Keratinocyte (primary cell): ENCODE data around the gene FRYL. TPM values are rescaled to one million over a fixed set of nuclear protein-coding genes. Genes with fewer than 3 reads are reported as not detected.

Source experiments
- DNase-seq: peaks from one replicate; pipeline ENCODE4 v3.0.0-alpha.2; 2011; ENCODE audit warnings: low read depth, missing footprints, low spot score
- FAIRE-seq: peaks from 2 replicates; lab custom pipeline; 2011; peaks lifted over from hg19 to GRCh38; lab: Jason Lieb, UNC
- H2AFZ ChIP-seq: 2 replicates; pipeline ENCODE4 v1.6.0; 2012; ENCODE audit warnings: low read length, control low read depth, inconsistent platforms; ENCODE audit not compliant: control insufficient read depth
- H3K27ac ChIP-seq: 2 replicates; pipeline ENCODE4 v1.5.1; 2011; ENCODE audit warnings: low read length; ENCODE audit not compliant: control insufficient read depth, insufficient read depth
- H3K27me3 ChIP-seq: 3 replicates; pipeline ENCODE4 v1.6.0; 2011; ENCODE audit warnings: low read length; ENCODE audit not compliant: control insufficient read depth, insufficient read depth; ENCODE audit errors: extremely low read depth
- H3K36me3 ChIP-seq, 2 experiments: 2 replicates in 1 of 2; 3 replicates in 1 of 2; pipeline ENCODE4 v1.5.1; 2011; ENCODE audit warnings: low read length in 2 of 2, mild to moderate bottlenecking in 1 of 2; ENCODE audit not compliant: control insufficient read depth in 2 of 2, insufficient read depth in 2 of 2; ENCODE audit errors: extremely low read depth in 1 of 2
- H3K4me1 ChIP-seq: 3 replicates; pipeline ENCODE4 v1.5.1; 2011; ENCODE audit warnings: low read length; ENCODE audit not compliant: control insufficient read depth, insufficient read depth; ENCODE audit errors: extremely low read depth
- H3K4me2 ChIP-seq: 3 replicates; pipeline ENCODE4 v1.6.0; 2011; ENCODE audit warnings: low read depth, low read length; ENCODE audit not compliant: control insufficient read depth, insufficient read depth; ENCODE audit errors: extremely low read depth
- H3K4me3 ChIP-seq, 3 experiments: fragments of 200-600 bp in 1 of 3; sonication (generic) in 1 of 3; 2 replicates in 2 of 3; 3 replicates in 1 of 3; pipeline ENCODE4 v1.5.1; 2011 to 2016; ENCODE audit warnings: low read length in 3 of 3, mild to moderate bottlenecking in 3 of 3, control low read depth in 2 of 3, inconsistent platforms in 1 of 3, low read depth in 1 of 3, mixed read lengths in 1 of 3, mixed run types in 1 of 3, moderate library complexity in 1 of 3; ENCODE audit not compliant: control insufficient read depth in 2 of 3, insufficient read depth in 2 of 3; ENCODE audit errors: extremely low read depth in 1 of 3
- H3K79me2 ChIP-seq: 2 replicates; pipeline ENCODE4 v1.6.0; 2012; ENCODE audit warnings: low read length; ENCODE audit not compliant: control insufficient read depth, insufficient read depth
- H3K9ac ChIP-seq: 3 replicates; pipeline ENCODE4 v1.6.0; 2011; ENCODE audit warnings: low read length; ENCODE audit not compliant: control insufficient read depth, insufficient read depth; ENCODE audit errors: extremely low read depth
- H3K9me1 ChIP-seq: 3 replicates; pipeline ENCODE4 v1.6.0; 2011; ENCODE audit warnings: low read length; ENCODE audit not compliant: control insufficient read depth, insufficient read depth; ENCODE audit errors: extremely low read depth
- H3K9me3 ChIP-seq: 2 replicates; pipeline ENCODE4 v1.5.1; 2012; ENCODE audit warnings: low read depth, low read length; ENCODE audit not compliant: control insufficient read depth
- H4K20me1 ChIP-seq: 3 replicates; pipeline ENCODE4 v1.6.0; 2011; ENCODE audit warnings: low read length; ENCODE audit not compliant: control insufficient read depth, insufficient read depth; ENCODE audit errors: extremely low read depth
- CTCF ChIP-seq, 3 experiments: IDR thresholded peaks in 1 of 3; conservative IDR thresholded peaks in 1 of 3; optimal IDR thresholded peaks in 1 of 3; 2 replicates in 2 of 3; 3 replicates in 1 of 3; pipeline versions ENCODE3 to v1.5.1; 2011; ENCODE audit warnings: low read length in 3 of 3, mild to moderate bottlenecking in 3 of 3, moderate library complexity in 2 of 3, control low read depth in 1 of 3, inconsistent platforms in 1 of 3; ENCODE audit not compliant: insufficient read depth in 2 of 3; ENCODE audit errors: extremely low read depth in 1 of 3
- EZH2 ChIP-seq: IDR thresholded peaks from one replicate; pipeline ENCODE4 v1.6.1; 2012; ENCODE audit warnings: inconsistent platforms, mild to moderate bottlenecking, low read length, moderate library complexity
- dilution Hi-C: fragments of 300-500 bp; cut with MboI; formaldehyde crosslinking; loops from one replicate; pipeline ENCODE4 v1.7.0; 2020; ENCODE audit warnings: low sequenced_read_pairs; ENCODE audit not compliant: extremely low pct_ligation_motif_present
- polyA plus RNA-seq, 5 experiments: library from polyadenylated mRNA; depleted of rRNA in 3 of 5; stranded (reverse) in 3 of 5; stranded (forward) in 1 of 5; unstranded in 1 of 5; fragments of >200 nt; gene quantifications; 1 replicate in 1 of 5; 2 replicates in 3 of 5; 3 replicates in 1 of 5; pipeline versions ENCODE4 v1.2.1 to v1.2.3, GENCODE V29; 2011 to 2012; ENCODE audit warnings: missing spikeins in 2 of 5, low read depth in 1 of 5, low replicate concordance in 1 of 5

FRYL gene
- polyA plus RNA-seq, 1 donor (not counting 4 experiments of a cell fraction or from before 2014, with no cell fraction given), result 40.4 TPM

GRCh38 chr4:48604527-48604926, 175.6 kb downstream of the FRYL start:
- Histone ChIP-seq H4K20me1 (no peaks in the 10 kb centered on the region), H3K4me3 (no peak overlapping the region), H3K36me3 (peaks cover 6 to 8% of the 10 kb centered on the region in 2 experiments), H3K9me1 (no peaks in the 10 kb centered on the region), H3K27ac (no peak overlapping the region), H2AFZ (no peak overlapping the region), H3K9ac (no peak overlapping the region), H3K27me3 (no peaks in the 10 kb centered on the region), H3K9me3 (no peaks in the 10 kb centered on the region), H3K4me2 (no peak overlapping the region), H3K79me2 (no peaks in the 10 kb centered on the region), H3K4me1 (peaks cover 5% of the 10 kb centered on the region)
- no peak for DNase-seq
- dilution Hi-C loops, result no loop called here
- FAIRE-seq, result no peak
- no peak for TF ChIP-seq EZH2
- no peak for TF ChIP-seq CTCF (optimal IDR thresholded peaks at IDR 0.05 in 1 of 3, IDR thresholded peaks at IDR 0.05 in 1 of 3, conservative IDR thresholded peaks at IDR 0.05 in 1 of 3; ENCODE audit: extremely low read depth in 1 of 3, insufficient read depth in 2 of 3, low read length in 3 of 3)

GRCh38 chr4:48604041-48604440, 176.0 kb downstream of the FRYL start:
- Histone ChIP-seq H2AFZ (no peak overlapping the region), H4K20me1 (no peaks in the 10 kb centered on the region), H3K36me3 (peaks cover 5% of the 10 kb centered on the region in 2 experiments), H3K4me2 (no peak overlapping the region), H3K9ac (no peak overlapping the region), H3K27me3 (no peaks in the 10 kb centered on the region), H3K4me3 (no peak overlapping the region), H3K27ac (no peak overlapping the region), H3K9me3 (no peaks in the 10 kb centered on the region), H3K9me1 (no peaks in the 10 kb centered on the region), H3K79me2 (no peaks in the 10 kb centered on the region), H3K4me1 (peaks cover 5% of the 10 kb centered on the region)
- dilution Hi-C loops, result no loop called here
- DNase-seq, result no peak
- no peak for FAIRE-seq
- TF ChIP-seq CTCF (optimal IDR thresholded peaks at IDR 0.05 in 1 of 3, IDR thresholded peaks at IDR 0.05 in 1 of 3, conservative IDR thresholded peaks at IDR 0.05 in 1 of 3; ENCODE audit: extremely low read depth in 1 of 3, insufficient read depth in 2 of 3, low read length in 3 of 3), result no peak
